ENCODE measurements around the gene SUPT20HL2.

The SUPT20HL2 gene

GRCh38 chrX:24308803-24309202 lies 5.1 kb downstream of the SUPT20HL2 start:
- peak; percentile 5 for DNase-seq

GRCh38 chrX:24306440-24306839 lies 7.4 kb downstream of the SUPT20HL2 start:
- DNase-seq: no peak

DNA sequence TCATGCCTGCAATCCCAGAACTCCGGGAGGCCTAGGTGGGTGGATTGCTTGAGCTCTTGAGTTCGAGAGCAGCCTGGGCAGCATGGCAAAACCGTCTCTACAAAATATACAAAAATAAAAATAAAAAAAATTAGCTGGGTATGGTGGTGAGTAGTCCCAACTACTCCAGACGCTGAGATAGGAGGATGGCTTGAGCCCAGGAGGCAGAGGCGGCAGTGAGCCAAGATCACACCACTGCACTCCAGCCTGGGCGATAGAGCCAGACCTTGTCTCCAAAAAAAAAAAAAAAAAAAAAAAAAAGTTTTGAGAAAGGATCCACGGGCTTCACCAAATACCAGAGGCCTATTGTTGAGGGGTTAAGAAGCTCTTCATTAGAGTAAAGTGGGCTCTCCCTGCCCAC lies 8.0 kb downstream of the SUPT20HL2 start:
- DNase-seq: no peak

DNA sequence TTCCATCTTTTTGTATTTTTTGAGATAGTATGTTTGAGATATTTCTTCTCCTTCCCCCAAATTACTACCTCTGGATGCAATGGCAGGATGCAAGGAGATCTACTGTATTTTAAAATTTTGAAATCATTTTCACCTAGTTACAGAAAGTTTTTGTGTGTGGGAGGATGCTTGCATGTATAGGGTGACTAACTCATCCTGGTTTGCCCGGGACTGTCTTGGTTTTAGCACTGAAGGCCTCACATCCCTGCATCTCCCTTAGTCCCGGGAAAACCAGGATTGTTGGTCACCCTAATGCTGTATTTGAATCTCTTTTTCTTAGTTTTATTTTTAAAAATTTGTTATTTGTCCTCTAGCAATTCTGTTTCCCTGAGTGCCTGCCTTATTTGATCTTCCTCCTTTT lies 12.1 kb downstream of the SUPT20HL2 start:
- no peak for DNase-seq

DNA sequence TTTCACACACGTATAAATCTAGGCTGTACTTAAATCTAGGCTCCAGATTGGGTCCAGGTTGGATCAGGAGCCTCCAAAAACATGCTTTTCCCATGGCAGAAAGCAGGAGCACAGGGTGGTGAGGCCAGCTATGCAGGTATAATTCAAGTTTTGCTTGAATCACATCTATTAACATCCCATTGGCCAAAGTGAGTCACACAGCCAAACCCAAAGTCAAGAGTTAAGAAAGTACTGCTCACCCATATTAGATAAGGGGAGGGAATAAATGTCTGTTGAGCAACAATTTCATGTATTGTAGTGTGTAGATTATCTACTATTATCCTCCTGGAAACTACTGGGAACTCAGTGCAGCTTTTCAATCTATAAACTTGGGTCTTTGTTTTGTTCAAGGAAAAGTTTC lies 12.8 kb downstream of the SUPT20HL2 start:
- no peak for DNase-seq

GRCh38 chrX:24298191-24298590 lies 15.7 kb downstream of the SUPT20HL2 start:
- DNase-seq: no peak

- peak; percentile 37 for DNase-seq
These were observed 19.2 kb downstream of the SUPT20HL2 start for GRCh38 chrX:24294619-24295018.

DNA sequence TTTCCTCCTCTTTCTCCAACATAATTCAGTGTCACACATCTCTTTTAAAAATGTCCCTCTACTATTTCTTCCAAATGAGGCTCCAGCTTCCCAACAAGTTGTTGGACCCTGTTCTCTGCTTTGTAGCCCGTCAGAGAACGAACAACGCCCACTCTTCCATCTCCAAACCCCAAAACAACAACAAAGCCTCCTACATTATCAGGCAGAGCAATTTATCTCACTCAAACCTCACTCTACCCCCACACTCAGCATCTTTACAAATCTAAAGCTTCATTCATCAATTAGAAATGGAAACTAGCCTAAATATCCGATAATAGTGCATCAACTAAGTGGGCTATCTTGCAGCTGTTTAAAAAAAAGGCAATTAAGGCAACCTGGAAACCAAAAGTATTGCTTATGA lies 20.5 kb downstream of the SUPT20HL2 start:
- no peak for DNase-seq

DNA sequence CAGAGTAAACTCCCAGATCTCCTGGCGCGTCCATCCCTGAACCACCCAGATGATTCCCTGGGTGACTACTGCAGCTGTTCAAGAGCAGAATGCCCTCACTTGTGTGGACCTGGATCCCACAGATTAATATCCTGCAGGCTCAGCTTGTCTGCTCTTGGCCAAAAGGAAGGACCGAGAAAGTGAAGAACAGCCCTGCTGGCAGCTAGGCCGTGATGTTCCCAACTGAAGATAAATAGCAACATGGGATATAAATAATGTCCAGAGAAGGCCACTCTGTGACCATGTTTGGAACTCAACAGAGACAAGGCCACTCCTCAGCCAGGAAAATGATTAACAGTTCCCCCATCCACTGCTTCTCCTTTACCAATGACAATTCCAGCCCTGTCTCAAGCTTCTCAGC lies 21.5 kb downstream of the SUPT20HL2 start:
- DNase-seq: no peak

DNA sequence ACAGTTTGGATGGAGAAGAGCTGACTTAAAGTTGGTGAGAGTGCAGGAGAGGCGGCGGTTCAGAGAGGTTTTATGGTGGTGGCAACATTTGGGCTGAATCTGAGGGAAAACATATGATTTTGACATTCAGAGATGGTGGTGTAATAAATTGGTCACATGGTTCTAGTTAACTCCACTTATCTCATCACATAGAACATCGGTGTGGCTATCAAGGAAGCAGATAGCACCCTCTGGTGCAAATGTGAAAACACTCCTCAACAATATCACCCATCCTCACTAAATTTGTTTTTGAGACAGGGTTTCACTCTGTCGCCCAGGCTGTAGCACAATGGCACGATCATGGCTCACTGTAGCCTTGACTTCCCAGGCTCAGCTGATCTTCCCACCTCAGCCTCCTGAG lies 28.8 kb downstream of the SUPT20HL2 start:
- DNase-seq: no peak

DNA sequence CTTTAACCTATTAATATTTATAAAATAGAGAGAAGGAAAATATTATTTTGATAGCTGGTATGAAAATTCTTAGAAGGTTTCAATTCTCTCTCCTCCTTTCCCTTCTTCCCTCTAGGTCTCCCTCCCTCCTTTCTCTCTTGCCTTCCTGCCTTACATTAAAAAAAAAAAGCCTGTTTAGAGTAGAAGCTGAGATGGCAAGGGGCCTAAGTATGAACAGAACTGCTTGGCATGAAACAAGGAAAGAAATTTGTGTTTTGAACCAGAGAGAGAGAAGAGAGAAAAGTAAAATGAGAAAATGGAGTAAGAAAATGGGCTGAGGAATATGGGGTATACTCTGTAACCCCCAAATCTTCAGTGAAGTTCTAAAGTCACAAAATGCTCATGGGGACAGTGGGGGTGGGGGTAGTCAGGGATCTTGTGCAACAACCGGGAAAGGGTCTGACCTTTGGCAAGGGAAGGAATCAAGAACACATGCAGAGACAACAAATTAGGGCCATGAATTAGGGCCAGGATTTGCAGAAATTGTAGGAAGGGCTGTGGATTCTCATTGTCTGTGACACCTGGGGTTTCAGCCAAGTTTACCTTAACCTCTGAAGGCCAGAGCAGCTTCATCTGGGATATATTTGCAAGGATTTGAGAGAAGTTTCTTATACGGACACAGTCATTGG lies 30.6 kb downstream of the SUPT20HL2 start:
- DNase-seq: no peak

DNA sequence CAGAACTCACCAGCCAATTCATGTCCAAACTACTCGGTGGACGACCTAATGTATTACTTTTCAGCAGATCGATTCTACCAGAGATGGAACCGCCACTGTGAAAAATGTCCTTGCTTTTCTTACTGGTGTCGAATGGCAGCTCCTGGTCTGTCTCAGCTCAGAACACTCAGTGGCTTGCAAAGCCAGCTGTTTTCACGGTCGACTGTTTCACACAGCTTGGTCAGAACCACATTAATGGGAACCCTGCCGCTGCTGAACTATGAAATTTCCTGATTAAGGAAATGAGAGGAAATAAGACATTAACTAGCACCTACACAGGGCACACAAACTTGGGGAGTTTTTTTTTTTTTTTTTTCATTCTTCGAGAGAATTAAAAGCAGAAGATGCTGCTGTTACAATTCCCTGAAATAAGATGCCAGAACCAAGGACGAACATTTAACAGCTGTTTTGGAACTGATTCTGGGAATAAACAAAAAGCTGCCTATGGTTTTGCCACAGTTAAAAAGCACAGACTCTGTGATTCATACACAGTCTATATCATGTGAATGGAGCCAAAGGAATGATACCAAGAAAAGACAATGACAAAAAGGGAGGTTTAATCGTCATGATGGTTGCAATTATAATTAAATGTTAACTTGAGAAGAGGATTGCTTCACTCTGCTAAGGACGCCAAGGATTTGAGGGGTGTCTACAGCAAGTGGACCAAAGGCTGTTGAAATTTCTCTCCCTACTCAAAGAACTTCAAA lies 31.3 kb downstream of the SUPT20HL2 start:
- DNase-seq: no peak

GRCh38 chrX:24277405-24277804 lies 36.5 kb downstream of the SUPT20HL2 start:
- no peak for DNase-seq

- no peak for DNase-seq
These were observed 37.9 kb downstream of the SUPT20HL2 start for GRCh38 chrX:24276015-24276414.

DNA sequence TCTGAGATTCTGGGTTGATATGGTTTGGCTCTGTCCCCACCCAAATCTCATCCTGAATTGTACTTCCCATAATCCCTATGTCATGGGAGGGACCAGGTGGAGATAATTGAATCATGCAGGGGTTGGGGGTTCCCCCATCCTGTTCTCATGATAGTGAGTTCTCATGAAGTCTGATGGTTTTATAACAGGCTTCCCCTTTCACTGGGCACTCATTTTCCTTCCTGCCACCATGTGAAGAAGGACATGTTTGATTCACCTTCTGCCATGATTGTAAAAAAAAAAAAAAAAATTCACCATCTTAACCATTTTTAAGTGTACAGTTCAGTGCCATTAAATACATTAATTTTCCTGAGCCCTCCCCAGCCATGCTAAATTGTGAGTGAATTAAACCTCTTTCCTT lies 42.6 kb downstream of the SUPT20HL2 start:
- DNase-seq: no peak

- DNase-seq: no peak
These were observed 45.1 kb downstream of the SUPT20HL2 start for GRCh38 chrX:24268786-24269185.

- DNase-seq: no peak
These were observed 46.9 kb downstream of the SUPT20HL2 start for GRCh38 chrX:24266996-24267395.

DNA sequence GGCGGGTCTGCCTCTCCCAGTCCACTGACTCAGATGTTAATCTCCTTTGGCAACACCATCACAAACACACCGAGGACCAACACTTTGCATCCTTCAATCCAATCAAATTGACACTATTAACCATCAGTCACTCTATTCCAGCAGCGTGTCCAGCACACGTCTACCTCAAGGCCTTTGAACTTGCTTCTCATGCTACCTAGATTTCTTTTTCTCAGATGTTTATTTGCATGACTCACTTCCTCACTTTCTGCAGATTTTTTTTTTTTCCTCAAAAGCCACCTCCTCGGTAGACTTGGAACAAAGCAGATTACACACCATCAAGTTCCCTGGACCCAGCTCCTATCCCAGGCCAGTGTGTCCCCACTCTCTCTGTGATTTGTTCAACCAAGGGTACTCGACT lies 49.5 kb downstream of the SUPT20HL2 start:
- DNase-seq: no peak

DNA sequence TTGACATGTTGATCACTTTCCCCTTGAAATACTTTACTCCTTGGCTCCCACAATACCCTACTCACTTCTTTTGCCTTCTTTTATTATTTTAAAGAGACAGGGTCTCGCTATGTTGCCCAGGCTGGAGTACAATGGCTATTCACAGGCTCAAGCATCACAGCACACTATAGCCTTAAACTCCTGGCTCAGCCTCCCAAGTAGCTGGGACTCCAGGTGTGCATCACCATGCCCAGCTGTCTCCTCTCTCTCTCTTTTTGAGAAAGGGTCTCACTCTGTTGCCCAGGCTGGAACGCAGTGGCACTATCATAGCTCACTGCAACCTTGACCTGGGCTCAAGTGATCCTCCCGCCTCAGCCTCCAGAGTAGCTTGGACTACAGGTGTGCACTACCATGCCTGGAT lies 51.6 kb downstream of the SUPT20HL2 start:
- no peak for DNase-seq
